Natural killer cell (primary cell): ENCODE results near the gene NDRG2. TPM values are rescaled to one million over a fixed set of nuclear protein-coding genes. Genes with fewer than 3 reads are reported as not detected.
A peak's percentile ranks its signal among the peaks of the same experiment; 100 is the strongest.

ENCODE experiments used
- ATAC-seq, 3 donors: fragments of 150-1000 bp in 2 of 3; fragments of 200-7000 bp in 1 of 3; cut with Tn5 transposase; 1 replicate in 1 of 3; 2 replicates in 2 of 3; pipeline ENCODE4 v1.10.0; 2021; ENCODE audit warnings: mild to moderate bottlenecking in 2 of 3, moderate library complexity in 2 of 3
- DNase-seq, 2 donors: peaks; one replicate each; pipeline versions ENCODE4 v3.0.0 to v3.0.0-alpha.2; 2013 to 2021; ENCODE audit warnings: mixed read lengths in 1 of 2
- H3K27ac ChIP-seq: one replicate; pipeline ENCODE4 v1.5.1; 2013; ENCODE audit warnings: mild to moderate bottlenecking, low read length
- H3K27me3 ChIP-seq: one replicate; pipeline ENCODE4 v1.6.1; 2013; ENCODE audit warnings: low read length; ENCODE audit not compliant: control insufficient read depth, insufficient read depth
- H3K36me3 ChIP-seq: one replicate; pipeline ENCODE4 v1.6.1; 2013; ENCODE audit warnings: low read length; ENCODE audit not compliant: control insufficient read depth, insufficient read depth
- H3K4me1 ChIP-seq: one replicate; pipeline ENCODE4 v1.6.1; 2013; ENCODE audit warnings: low read length; ENCODE audit not compliant: control insufficient read depth, insufficient read depth
- H3K4me3 ChIP-seq: one replicate; pipeline ENCODE4 v1.5.1; 2013; ENCODE audit warnings: low read length
- H3K9me3 ChIP-seq: one replicate; pipeline ENCODE4 v1.6.1; 2013; ENCODE audit warnings: low read length; ENCODE audit not compliant: control insufficient read depth, insufficient read depth
- H3K27ac Mint-ChIP-seq, 2 donors: one replicate each; pipeline ENCODE4 v1.8.0; 2022; ENCODE audit warnings: mild to moderate bottlenecking in 2 of 2, mixed read lengths in 2 of 2, moderate library complexity in 1 of 2
- H3K27me3 Mint-ChIP-seq, 2 donors: one replicate each; pipeline ENCODE4 v1.8.0; 2022; ENCODE audit warnings: low read depth in 2 of 2, mixed read lengths in 2 of 2
- H3K36me3 Mint-ChIP-seq: one replicate; pipeline ENCODE4 v1.8.0; 2022; ENCODE audit warnings: mixed read lengths
- H3K4me1 Mint-ChIP-seq, 2 donors: one replicate each; pipeline ENCODE4 v1.8.0; 2022; ENCODE audit warnings: mixed read lengths in 2 of 2
- H3K4me3 Mint-ChIP-seq: one replicate; pipeline ENCODE4 v1.8.0; 2022; ENCODE audit warnings: mild to moderate bottlenecking, moderate library complexity, mixed read lengths
- H3K9me3 Mint-ChIP-seq, 2 donors: one replicate each; pipeline ENCODE4 v1.8.0; 2022; ENCODE audit warnings: mixed read lengths in 2 of 2
- WGBS: methylation state at CpG from one replicate; pipeline ENCODE4 v1.1.7; 2013; ENCODE audit warnings: missing lambda C conversion rate; ENCODE audit not compliant: insufficient coverage; 5-methylcytosine and 5-hydroxymethylcytosine counted together
- intact Hi-C: fragments of 100-400 bp; cut with micrococcal nuclease; formaldehyde crosslinking; loops from one replicate; pipeline ENCODE4 v1.14.2; 2022
- total RNA-seq, 4 donors: library from RNA; stranded (reverse); fragments of 120-200 nt in 1 of 4; gene quantifications; one replicate each; pipeline versions ENCODE4 v1.2.3 to v1.2.4, GENCODE V29; 2013 to 2022
- TF ChIP-seq, protein P1 (sequence below): fragments of 200-600 bp; IDR thresholded peaks from one replicate; pipeline ENCODE4 v1.8.0; 2022; ENCODE audit warnings: antibody characterized with exemption

NDRG2 gene
- total RNA-seq, 3 donors from 2014 or later (not counting 1 experiment from before 2014, with no cell fraction given), result 11.2 to 14.6 (median 13.6) TPM

GRCh38 chr14:20997115-20997514, 27.7 kb downstream of the NDRG2 start:
- H3K9me3 Mint-ChIP-seq, result no peaks in the 10 kb centered on the region
- no peak overlapping the region for H3K27ac ChIP-seq
- H3K36me3 ChIP-seq, result peaks cover 49% of the 10 kb centered on the region
- no peak overlapping the region for H3K27ac Mint-ChIP-seq
- intact Hi-C loops, result no loop called here
- no peaks in the 10 kb centered on the region for H3K4me1 ChIP-seq
- no peak overlapping the region for H3K4me3 ChIP-seq
- H3K9me3 ChIP-seq, result no peaks in the 10 kb centered on the region
- H3K27me3 ChIP-seq, result no peaks in the 10 kb centered on the region
- 95% methylated on average over 2 of the region's 4 CpGs for WGBS
- TF ChIP-seq, protein P1, sequence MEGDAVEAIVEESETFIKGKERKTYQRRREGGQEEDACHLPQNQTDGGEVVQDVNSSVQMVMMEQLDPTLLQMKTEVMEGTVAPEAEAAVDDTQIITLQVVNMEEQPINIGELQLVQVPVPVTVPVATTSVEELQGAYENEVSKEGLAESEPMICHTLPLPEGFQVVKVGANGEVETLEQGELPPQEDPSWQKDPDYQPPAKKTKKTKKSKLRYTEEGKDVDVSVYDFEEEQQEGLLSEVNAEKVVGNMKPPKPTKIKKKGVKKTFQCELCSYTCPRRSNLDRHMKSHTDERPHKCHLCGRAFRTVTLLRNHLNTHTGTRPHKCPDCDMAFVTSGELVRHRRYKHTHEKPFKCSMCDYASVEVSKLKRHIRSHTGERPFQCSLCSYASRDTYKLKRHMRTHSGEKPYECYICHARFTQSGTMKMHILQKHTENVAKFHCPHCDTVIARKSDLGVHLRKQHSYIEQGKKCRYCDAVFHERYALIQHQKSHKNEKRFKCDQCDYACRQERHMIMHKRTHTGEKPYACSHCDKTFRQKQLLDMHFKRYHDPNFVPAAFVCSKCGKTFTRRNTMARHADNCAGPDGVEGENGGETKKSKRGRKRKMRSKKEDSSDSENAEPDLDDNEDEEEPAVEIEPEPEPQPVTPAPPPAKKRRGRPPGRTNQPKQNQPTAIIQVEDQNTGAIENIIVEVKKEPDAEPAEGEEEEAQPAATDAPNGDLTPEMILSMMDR, result no peak
- no peaks in the 10 kb centered on the region for H3K27me3 Mint-ChIP-seq
- DNase-seq (no peak), ATAC-seq (no peak)
- peaks cover 19% of the 10 kb centered on the region for H3K36me3 Mint-ChIP-seq
- H3K4me3 Mint-ChIP-seq, result no peak overlapping the region
- peaks cover 0 to 10% of the 10 kb centered on the region in 2 donors for H3K4me1 Mint-ChIP-seq

DNA sequence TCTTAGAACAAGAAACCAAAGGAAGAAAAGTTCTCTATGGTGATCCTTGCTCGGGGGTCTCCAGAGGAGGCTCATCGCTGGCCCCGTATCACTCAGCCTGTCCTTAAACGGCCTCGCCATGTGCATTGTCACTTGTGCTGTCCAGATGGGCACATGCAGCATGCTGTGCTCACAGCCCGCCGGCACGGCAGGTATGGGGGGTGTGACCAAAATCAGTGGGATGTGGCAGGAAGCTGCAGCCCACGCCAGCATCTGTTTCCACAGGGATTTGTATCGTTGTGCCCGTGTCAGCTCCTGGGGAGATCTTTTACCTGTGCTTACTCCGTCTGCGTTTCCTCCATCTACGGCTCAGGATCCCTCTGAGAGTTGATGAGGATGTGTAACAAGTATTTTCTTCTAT, 28.3 kb downstream of the NDRG2 start:
- H3K27me3 ChIP-seq, result no peaks in the 10 kb centered on the region
- intact Hi-C loops, result no loop called here
- no peak overlapping the region for H3K27ac ChIP-seq
- H3K9me3 ChIP-seq, result no peaks in the 10 kb centered on the region
- TF ChIP-seq, protein P1, result no peak
- Mint-ChIP-seq H3K4me1 (peaks cover 6 to 16% of the 10 kb centered on the region in 2 donors), H3K9me3 (no peaks in the 10 kb centered on the region), H3K36me3 (peaks cover 19% of the 10 kb centered on the region), H3K27ac (no peak overlapping the region), H3K4me3 (no peak overlapping the region), H3K27me3 (no peaks in the 10 kb centered on the region)
- H3K4me1 ChIP-seq, result no peaks in the 10 kb centered on the region
- no peak for DNase-seq
- WGBS, result 95% methylated on average over 14 of the region's 14 CpGs
- no peak for ATAC-seq
- no peak overlapping the region for H3K4me3 ChIP-seq
- peaks cover 52% of the 10 kb centered on the region for H3K36me3 ChIP-seq

DNA sequence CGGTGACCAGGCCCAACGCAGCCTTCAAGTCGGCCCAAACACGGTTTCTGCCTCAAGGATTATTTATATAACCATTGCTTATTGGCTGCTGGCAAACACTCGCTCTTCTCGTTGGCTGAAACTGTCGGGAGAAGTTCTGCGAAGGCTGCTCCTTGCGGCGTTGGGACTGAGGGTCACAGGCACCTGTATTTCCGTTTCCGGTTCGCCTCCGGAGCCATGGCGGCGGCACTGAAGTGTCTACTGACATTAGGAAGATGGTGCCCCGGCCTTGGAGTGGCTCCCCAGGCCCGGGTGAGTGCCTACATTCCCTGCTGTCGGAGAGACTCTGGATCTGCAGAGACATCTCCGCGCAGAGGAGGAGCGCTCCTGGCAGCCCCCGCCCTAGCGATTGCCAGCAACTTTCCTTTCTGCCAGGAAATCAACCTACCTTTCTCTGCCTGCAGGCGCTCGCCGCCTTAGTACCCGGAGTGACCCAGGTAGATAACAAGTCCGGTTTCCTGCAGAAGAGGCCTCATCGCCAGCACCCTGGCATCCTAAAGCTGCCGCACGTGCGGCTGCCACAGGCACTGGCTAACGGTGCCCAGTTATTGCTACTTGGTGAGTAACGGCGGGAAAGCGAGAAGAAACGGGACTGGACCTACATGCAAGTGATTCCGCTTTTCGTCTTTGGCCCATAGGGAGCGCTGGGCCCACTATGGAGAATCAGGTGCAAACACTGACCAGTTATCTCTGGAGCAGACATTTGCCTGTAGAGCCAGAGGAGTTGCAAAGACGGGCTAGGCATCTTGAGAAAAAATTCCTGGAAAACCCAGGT, 34.9 kb downstream of the NDRG2 start, which contains the start of gene METTL17:
TSS of gene METTL17 (plus strand) at position 194 of the 814 bp plus-strand sequence. CDS start at position 217, 23 bp downstream.
- no peaks in the 10 kb centered on the region for H3K9me3 Mint-ChIP-seq

More for the DNA sequence above, 34.9 kb downstream of the NDRG2 start, which contains the start of gene METTL17:
- Histone ChIP-seq H3K36me3 (peaks cover 29% of the 10 kb centered on the region), H3K4me1 (peaks cover 16% of the 10 kb centered on the region), H3K4me3 (peak within 1 kb of the TSS; percentile 74), H3K27me3 (no peaks in the 10 kb centered on the region), H3K27ac (peak within 1 kb of the TSS; percentile 58), H3K9me3 (no peaks in the 10 kb centered on the region)
- peaks cover 6% of the 10 kb centered on the region for H3K36me3 Mint-ChIP-seq
- no peaks in the 10 kb centered on the region for H3K27me3 Mint-ChIP-seq
- TF ChIP-seq, protein P1, result no peak
- intact Hi-C loops, result no loop called here
- peak within 1 kb of the TSS; percentile 78 to 88 for H3K27ac Mint-ChIP-seq
- DNase-seq (peak; percentile 62 to 94), ATAC-seq (peak; percentile 90 to 94 (median 93))
- peak within 1 kb of the TSS; percentile 91 for H3K4me3 Mint-ChIP-seq
- WGBS, result under 1% methylated on average over 41 of the region's 42 CpGs
- peaks cover 22 to 31% of the 10 kb centered on the region in 2 donors for H3K4me1 Mint-ChIP-seq
